GM10847 (cell line): ENCODE data around the gene CPN1.

Experiments used
- POLR2A ChIP-seq: IDR thresholded peaks from 2 replicates; pipeline ENCODE4 v1.6.1; 2011; ENCODE audit not compliant: insufficient read length; ENCODE audit errors: extremely low read depth

Gene CPN1

DNA sequence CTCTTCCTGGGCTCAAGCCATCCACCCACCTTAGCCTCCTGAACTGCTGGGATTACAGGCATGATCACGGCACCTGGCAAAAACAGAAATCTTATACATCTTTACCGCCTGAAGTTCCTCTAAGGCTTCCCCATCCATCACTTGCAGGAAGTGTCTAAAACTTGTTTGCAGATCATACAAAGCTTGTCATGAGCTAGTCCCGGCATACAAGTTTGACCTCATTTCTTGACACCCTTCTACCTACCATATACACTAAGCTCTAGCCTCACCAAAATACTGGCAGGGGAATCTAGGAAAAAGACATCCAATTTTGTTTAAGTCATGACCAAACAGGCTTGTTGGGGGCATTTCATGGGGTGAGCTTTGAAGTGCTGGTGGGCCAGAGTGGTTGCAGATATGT lies 86.4 kb downstream of the CPN1 start:
- TF ChIP-seq POLR2A = no peak

DNA sequence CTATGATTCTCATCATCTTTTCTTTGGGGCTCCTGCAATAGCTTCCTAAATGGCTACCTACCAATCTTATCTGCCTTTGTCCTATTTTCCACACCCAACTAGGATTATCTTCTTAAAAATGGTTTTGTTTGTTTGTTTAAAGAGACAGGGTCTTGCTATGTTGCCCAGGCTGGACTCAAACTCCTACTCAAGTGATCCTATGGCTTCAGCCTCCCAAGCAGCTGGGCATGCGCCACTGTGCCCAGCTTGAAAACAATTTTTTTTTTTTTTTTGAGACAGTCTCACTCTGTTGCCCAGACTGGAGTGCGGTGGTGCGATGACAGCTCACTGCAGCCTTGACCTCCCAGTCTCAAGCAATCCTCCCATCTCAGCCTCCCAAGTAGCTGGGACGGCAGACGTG lies 86.9 kb downstream of the CPN1 start:
- TF ChIP-seq POLR2A = no peak

DNA sequence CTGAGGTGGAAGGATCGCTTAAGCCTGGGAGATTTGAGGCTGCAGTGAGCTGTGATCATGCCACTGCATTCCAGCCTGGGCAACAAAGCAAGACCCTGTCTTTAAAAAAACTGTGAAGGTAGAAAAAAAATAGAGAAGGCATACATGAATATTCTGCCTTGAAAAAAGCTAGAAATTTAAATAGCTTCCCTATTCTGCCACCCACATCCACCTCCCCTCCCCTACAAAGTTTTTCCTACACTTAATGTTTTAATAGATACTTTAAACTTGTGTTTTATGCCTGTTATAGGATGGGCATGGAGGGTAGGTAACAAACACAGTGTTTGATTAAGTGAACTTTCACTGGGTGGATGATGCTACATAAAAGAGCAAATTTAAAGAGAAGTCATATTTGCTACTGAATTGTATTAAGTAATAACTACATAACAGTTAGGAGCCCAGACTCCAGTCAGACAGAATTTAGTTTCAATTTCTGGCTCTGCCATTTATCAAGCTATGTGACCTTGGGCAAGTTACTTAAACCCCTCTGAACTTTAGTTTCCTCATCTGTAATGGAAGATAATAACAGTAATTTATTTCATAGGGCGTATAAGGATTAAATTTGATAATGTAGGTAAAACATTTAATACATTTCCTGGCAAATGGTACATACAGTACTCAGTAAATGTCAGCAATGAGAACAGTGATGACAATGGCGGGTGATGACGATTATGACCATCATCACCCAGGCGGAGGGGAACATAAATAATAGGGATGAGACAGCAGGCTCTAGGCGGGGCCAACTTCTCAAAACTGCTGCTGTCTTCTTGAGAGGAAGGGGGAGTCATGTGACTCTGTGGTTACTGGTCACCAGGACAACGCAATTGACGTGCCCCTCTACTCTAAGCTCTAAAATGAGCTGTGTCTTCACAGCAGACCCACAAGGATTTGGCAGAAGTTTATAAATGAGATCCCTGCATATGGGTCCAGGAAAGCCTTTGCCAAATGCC lies 87.7 kb downstream of the CPN1 start:
- TF ChIP-seq POLR2A = no peak
